Measurements from ENCODE around the gene CLCN1.

- TF ChIP-seq CTCF (conservative IDR thresholded peaks at IDR 0.05; ENCODE audit: low read length) (no peak), EZH2phosphoT487 (IDR thresholded peaks at IDR 0.05; ENCODE audit: borderline replicate concordance, low read depth, low read length) (no peak)
Measured at GRCh38 chr7:143316492-143316891, 581 bp downstream of the CLCN1 start.

Measured in OCI-LY7 (cell line).